Smooth muscle cell (in vitro differentiated cells): ENCODE measurements around the gene FAM3B. TPM values are rescaled to one million over a fixed set of nuclear protein-coding genes. Genes with fewer than 3 reads are reported as not detected.

ENCODE experiments used
- DNase-seq: peaks from one replicate; lab custom pipeline; 2025; ENCODE audit not compliant: unreplicated experiment; lab: John Stamatoyannopoulos, UW
- H2AFZ ChIP-seq: fragments of 200-600 bp; sonication (generic); 2 replicates; pipeline ENCODE4 v1.6.0; 2016; ENCODE audit warnings: antibody characterized with exemption, low read depth, mild to moderate bottlenecking
- H3F3A ChIP-seq: fragments of 200-600 bp; sonication (generic); 2 replicates; pipeline ENCODE4 v1.6.0; 2017; ENCODE audit warnings: antibody characterized with exemption, low read depth
- H3K27ac ChIP-seq: fragments of 200-600 bp; sonication (generic); 2 replicates; pipeline ENCODE4 v1.5.1; 2016; ENCODE audit warnings: low read depth, mild to moderate bottlenecking
- H3K27me3 ChIP-seq: fragments of 200-600 bp; sonication (generic); 2 replicates; pipeline ENCODE4 v1.6.1; 2016; ENCODE audit warnings: low read depth, mild to moderate bottlenecking
- H3K36me3 ChIP-seq: fragments of 200-600 bp; sonication (generic); 2 replicates; pipeline ENCODE4 v1.5.1; 2016; ENCODE audit warnings: low read depth
- H3K4me1 ChIP-seq: fragments of 200-600 bp; sonication (generic); 2 replicates; pipeline ENCODE4 v1.5.1; 2016; ENCODE audit warnings: low read depth
- H3K4me2 ChIP-seq: fragments of 200-600 bp; sonication (generic); 2 replicates; pipeline ENCODE4 v1.6.0; 2016; ENCODE audit warnings: mild to moderate bottlenecking
- H3K4me3 ChIP-seq: fragments of 200-600 bp; sonication (generic); 2 replicates; pipeline ENCODE4 v1.5.1; 2016; ENCODE audit warnings: mild to moderate bottlenecking
- H3K79me2 ChIP-seq: fragments of 200-600 bp; sonication (generic); 2 replicates; pipeline ENCODE4 v1.6.0; 2016; ENCODE audit warnings: low read depth, mild to moderate bottlenecking
- H3K9ac ChIP-seq: fragments of 200-600 bp; sonication (generic); 2 replicates; pipeline ENCODE4 v1.6.0; 2016; ENCODE audit warnings: low read depth
- H3K9me3 ChIP-seq: fragments of 200-600 bp; sonication (generic); replicated peaks from 2 replicates; pipeline ENCODE4 v1.5.1; 2016; ENCODE audit warnings: low read depth
- H4K20me1 ChIP-seq: fragments of 200-600 bp; sonication (generic); 2 replicates; pipeline ENCODE4 v1.6.0; 2016; ENCODE audit warnings: low read depth
- CTCF ChIP-seq: fragments of 200-600 bp; sonication (generic); IDR thresholded peaks from 2 replicates; pipeline ENCODE4 v1.5.1; 2017; ENCODE audit warnings: borderline replicate concordance, mild to moderate bottlenecking, antibody characterized with exemption; ENCODE audit not compliant: insufficient read depth, poor library complexity, severe bottlenecking
- WGBS: methylation state at CpG from one replicate; pipeline ENCODE4 v1.1.7; 2016; ENCODE audit warnings: low lambda C conversion rate; 5-methylcytosine and 5-hydroxymethylcytosine counted together
- polyA plus RNA-seq: library from polyadenylated mRNA; unstranded; fragments of >200 nt; fragmentation: Nextera tagmentation; extraction: Ambion mirVana; gene quantifications from 2 replicates; pipeline ENCODE4 v1.2.1, GENCODE V29; 2016
- total RNA-seq: library from RNA; depleted of rRNA; stranded (reverse); fragments of >200 nt; gene quantifications from 2 replicates; pipeline ENCODE4 v1.2.3, GENCODE V29; 2014

FAM3B gene
- total and polyA plus RNA-seq, 2 experiments from 2014 or later = 0.18 TPM; not detected in 1

GRCh38 chr21:41317458-41317857 lies 857 bp downstream of the FAM3B start:
- Histone ChIP-seq H3K4me1 (no peaks in the 10 kb centered on the region), H3K9me3 (no peaks in the 10 kb centered on the region), H3K9ac (no peak overlapping the region), H3K79me2 (no peaks in the 10 kb centered on the region), H3K27ac (no peak overlapping the region), H4K20me1 (no peaks in the 10 kb centered on the region), H3K27me3 (peaks cover 46% of the 10 kb centered on the region), H3F3A (no peaks in the 10 kb centered on the region), H2AFZ (no peak overlapping the region), H3K4me3 (peak overlapping the region; percentile 42), H3K4me2 (no peak overlapping the region), H3K36me3 (no peaks in the 10 kb centered on the region)
- DNase-seq = no peak
- no peak for TF ChIP-seq CTCF
- WGBS = 71% methylated on average over 10 of the region's 10 CpGs

GRCh38 chr21:41318218-41318617 lies 1.6 kb downstream of the FAM3B start:
- WGBS = 89% methylated on average over 9 of the region's 9 CpGs
- H3K9ac ChIP-seq = no peak overlapping the region
- no peaks in the 10 kb centered on the region for H3K79me2 ChIP-seq
- H3K27me3 ChIP-seq = peaks cover 46% of the 10 kb centered on the region
- H3K4me3 ChIP-seq = no peak overlapping the region
- TF ChIP-seq CTCF = no peak
- no peaks in the 10 kb centered on the region for H3F3A ChIP-seq
- no peak for DNase-seq
- H4K20me1 ChIP-seq = no peaks in the 10 kb centered on the region
- no peak overlapping the region for H2AFZ ChIP-seq
- no peak overlapping the region for H3K27ac ChIP-seq
- H3K36me3 ChIP-seq = no peaks in the 10 kb centered on the region
- no peak overlapping the region for H3K4me2 ChIP-seq
- H3K4me1 ChIP-seq = no peaks in the 10 kb centered on the region
- H3K9me3 ChIP-seq = no peaks in the 10 kb centered on the region

GRCh38 chr21:41319273-41319672 lies 2.7 kb downstream of the FAM3B start:
- no peak overlapping the region for H3K4me2 ChIP-seq
- H3K79me2 ChIP-seq = no peaks in the 10 kb centered on the region
- no peaks in the 10 kb centered on the region for H3K4me1 ChIP-seq
- H3K9ac ChIP-seq = no peak overlapping the region
- no peaks in the 10 kb centered on the region for H3F3A ChIP-seq
- no peak for TF ChIP-seq CTCF
- peaks cover 44% of the 10 kb centered on the region for H3K27me3 ChIP-seq
- H4K20me1 ChIP-seq = no peaks in the 10 kb centered on the region
- 81% methylated on average over 7 of the region's 7 CpGs for WGBS
- no peak overlapping the region for H3K4me3 ChIP-seq
- no peaks in the 10 kb centered on the region for H3K9me3 ChIP-seq
- H2AFZ ChIP-seq = no peak overlapping the region
- no peaks in the 10 kb centered on the region for H3K36me3 ChIP-seq
- DNase-seq = no peak
- no peak overlapping the region for H3K27ac ChIP-seq

GRCh38 chr21:41321211-41321907 lies 4.8 kb downstream of the FAM3B start:
- Histone ChIP-seq H4K20me1 (no peaks in the 10 kb centered on the region), H3K27ac (no peak overlapping the region), H3K36me3 (no peaks in the 10 kb centered on the region), H3K4me1 (no peaks in the 10 kb centered on the region), H3K4me3 (no peak overlapping the region), H3K9ac (no peak overlapping the region), H2AFZ (no peak overlapping the region), H3F3A (no peaks in the 10 kb centered on the region), H3K79me2 (no peaks in the 10 kb centered on the region), H3K27me3 (peaks cover 24% of the 10 kb centered on the region), H3K4me2 (no peak overlapping the region), H3K9me3 (no peaks in the 10 kb centered on the region)
- TF ChIP-seq CTCF = no peak
- 91% methylated on average over 20 of the region's 20 CpGs for WGBS
- no peak for DNase-seq
